GM13976 (cell line): Measurements from ENCODE around the gene ULK3.

Source experiments
- DNase-seq: peaks from one replicate; pipeline ENCODE4 v3.0.0; 2012; ENCODE audit warnings: low spot score
- in situ Hi-C: fragments of 300-500 bp; cut with MboI; formaldehyde crosslinking; loops from one replicate; pipeline ENCODE4 v1.12.0; 2022; ENCODE audit warnings: low sequenced_read_pairs, mixed read lengths, inconsistent platforms; ENCODE audit not compliant: unreplicated experiment
- TF ChIP-seq, protein P1 (sequence below): IDR thresholded peaks from 2 replicates; pipeline ENCODE4 v1.5.1; 2012; ENCODE audit warnings: borderline replicate concordance, mild to moderate bottlenecking; ENCODE audit not compliant: insufficient read depth; ENCODE audit errors: extremely low read depth, missing control alignments, control extremely low read depth

ULK3 gene

DNA sequence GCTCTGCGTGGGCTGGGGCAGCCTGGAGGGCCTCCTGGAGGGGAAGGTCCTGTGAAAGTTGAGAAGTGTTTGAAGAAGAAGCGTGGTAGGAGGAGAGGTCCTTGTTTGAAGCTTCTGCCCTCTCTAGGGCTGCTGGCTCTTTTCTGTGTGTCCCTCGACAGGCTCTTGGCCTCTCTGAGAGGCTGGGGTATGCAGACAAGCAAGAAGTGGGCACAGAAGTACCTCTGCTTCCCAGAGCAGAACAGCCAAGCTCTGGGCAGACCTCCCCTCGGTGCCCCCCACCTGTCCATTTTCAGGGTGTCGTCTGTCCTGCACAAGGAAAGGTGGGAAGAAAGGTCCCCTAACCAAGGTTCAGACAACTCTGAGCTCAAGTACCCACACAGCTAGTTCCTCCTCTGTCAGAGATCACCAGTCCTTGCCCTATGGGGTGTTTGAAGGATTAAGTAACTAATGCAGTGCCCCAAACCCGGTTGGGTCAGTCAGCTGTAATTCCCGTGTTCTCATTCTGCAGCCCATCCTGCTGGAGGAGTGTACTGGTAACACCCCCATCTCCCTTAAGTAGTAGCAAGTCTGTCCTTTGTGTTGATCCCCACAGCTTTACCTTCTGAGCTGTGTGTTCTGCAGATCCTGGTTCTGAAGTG lies 54.8 kb downstream of the ULK3 start:
- DNase-seq = no peak
- in situ Hi-C loops = no loop called here
- TF ChIP-seq, protein P1, sequence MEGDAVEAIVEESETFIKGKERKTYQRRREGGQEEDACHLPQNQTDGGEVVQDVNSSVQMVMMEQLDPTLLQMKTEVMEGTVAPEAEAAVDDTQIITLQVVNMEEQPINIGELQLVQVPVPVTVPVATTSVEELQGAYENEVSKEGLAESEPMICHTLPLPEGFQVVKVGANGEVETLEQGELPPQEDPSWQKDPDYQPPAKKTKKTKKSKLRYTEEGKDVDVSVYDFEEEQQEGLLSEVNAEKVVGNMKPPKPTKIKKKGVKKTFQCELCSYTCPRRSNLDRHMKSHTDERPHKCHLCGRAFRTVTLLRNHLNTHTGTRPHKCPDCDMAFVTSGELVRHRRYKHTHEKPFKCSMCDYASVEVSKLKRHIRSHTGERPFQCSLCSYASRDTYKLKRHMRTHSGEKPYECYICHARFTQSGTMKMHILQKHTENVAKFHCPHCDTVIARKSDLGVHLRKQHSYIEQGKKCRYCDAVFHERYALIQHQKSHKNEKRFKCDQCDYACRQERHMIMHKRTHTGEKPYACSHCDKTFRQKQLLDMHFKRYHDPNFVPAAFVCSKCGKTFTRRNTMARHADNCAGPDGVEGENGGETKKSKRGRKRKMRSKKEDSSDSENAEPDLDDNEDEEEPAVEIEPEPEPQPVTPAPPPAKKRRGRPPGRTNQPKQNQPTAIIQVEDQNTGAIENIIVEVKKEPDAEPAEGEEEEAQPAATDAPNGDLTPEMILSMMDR = no peak

DNA sequence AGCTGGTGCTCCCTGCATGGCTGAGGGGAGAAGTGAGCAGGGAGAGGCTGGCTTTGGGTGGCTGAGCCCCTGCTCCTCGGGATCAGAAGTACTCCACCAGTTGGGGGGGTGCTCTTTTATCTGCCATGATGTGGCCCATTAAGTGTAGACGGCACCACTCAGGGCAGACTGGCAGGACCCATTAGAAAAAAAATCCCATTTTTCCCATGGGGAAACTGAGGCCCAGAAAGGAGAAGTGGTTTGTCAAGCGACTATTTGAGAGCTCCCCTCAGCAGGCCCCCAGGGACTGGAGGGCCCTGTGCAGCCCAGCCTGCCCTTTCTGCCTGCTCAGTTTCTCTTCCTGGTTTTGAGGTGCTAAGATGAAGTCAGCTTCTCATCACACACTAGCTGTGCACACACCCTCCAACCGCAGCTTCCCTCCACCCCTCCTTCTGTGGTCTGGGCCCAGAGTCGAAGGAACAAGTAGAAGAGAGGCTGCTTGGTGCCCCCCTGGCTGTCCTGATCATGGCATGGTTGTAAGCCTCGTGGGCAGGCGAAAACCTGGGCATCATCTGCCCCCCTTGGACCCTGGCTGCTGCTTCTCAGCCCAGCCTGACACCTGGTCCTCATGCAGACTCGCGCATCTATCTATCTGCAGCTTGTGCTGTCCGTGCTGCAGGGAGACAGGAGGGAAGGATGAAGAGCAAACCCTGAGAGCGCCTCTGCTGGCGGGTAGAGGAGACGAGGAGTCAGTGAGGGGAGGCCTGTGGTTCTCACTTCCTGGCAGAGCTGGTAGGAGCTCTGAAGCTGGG lies 55.5 kb downstream of the ULK3 start:
- TF ChIP-seq, protein P1 = peak; percentile 67
- in situ Hi-C loops = no loop called here
- DNase-seq = peak; percentile 85

DNA sequence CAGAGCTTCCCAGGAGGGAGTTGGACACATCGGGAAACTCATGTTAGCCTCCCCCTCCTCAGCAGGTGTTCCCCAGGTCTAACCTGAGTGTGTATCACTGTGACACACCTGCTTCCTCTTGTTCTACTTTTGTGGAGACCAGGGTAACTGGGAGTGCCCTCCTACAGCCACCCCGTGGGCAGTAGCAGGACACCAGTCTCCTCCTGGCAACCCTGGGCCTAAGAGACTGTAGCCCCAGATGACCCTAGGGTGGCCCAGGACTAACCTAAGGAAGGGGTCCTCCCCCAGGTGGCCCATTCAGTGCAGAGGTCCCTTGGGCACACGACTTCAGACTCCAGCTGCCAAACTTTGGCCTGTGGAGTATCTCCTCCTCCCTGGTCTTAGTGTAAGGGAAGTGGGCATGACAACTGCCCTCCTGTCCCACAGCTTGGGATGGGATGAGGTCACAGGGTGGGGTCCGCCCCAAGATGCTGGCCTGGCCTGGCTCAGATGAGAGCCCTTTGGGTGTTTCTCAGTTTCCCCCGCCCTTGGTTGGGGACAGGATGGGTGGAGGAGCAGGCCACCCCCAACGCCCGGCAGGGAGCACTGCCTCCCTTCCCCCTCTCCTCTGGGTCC lies 56.3 kb downstream of the ULK3 start:
- TF ChIP-seq, protein P1 = no peak
- no peak for DNase-seq
- in situ Hi-C loops = no loop called here
